Measurements from ENCODE around the gene KRT84.
"Not testable (repeated sequence)": the region's sequence is repeated elsewhere in the genome, so short reads cannot be mapped to it uniquely, and the experiment has no call there.

Gene KRT84

DNA sequence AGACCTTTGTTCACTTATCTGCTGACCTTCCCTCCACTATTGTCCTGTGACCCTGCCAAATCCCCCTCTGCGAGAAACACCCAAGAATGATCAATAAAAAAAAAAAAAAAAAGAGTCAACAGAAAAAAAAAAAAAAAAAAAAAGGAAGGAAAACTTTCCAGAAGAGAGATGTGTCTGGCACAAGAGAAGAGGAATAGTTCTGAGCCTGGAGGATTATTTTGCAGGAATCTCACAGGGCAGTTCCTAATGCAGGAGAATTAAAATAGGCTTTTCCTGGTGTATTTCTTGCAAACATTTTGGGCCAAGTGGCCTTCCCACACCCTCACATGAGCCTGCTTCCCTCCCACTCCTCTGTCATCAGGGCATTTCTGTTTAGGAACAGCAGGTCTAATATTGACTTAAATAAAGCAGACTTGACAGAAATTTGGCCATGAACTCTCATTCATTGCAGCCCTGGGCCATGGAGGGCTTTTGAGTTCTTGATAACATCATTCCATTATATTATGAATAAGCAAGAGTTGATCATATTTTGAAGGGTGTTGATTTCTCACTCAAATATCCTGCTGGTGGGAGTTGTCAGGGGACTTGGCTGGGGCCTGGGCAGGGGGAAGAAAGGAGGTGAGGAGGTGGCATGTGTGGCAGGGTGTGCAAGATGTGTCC is 25.3 kb upstream of the KRT84 start:
- not testable (repeated sequence) for DNase-seq

- no peak for DNase-seq
These were observed 22.5 kb upstream of the KRT84 start for GRCh38 chr12:52407918-52408317.

- no peak for DNase-seq
These were observed 20.5 kb upstream of the KRT84 start, which contains the start of gene KRT82 for GRCh38 chr12:52405922-52406385. TSS of gene KRT82 (minus strand) at chr12:52406335. CDS start at chr12:52406277, 58 bp downstream.

GRCh38 chr12:52404951-52405350 is 19.5 kb upstream of the KRT84 start:
- no peak for DNase-seq

GRCh38 chr12:52403561-52403960 is 18.1 kb upstream of the KRT84 start:
- no peak for DNase-seq

GRCh38 chr12:52402873-52403540 is 17.6 kb upstream of the KRT84 start:
- DNase-seq = no peak

GRCh38 chr12:52402377-52402776 is 16.9 kb upstream of the KRT84 start:
- no peak for DNase-seq

GRCh38 chr12:52401926-52402325 is 16.5 kb upstream of the KRT84 start:
- no peak for DNase-seq

- DNase-seq = no peak
These were observed 16.1 kb upstream of the KRT84 start for GRCh38 chr12:52401526-52401925.

- DNase-seq = no peak
These were observed 15.5 kb upstream of the KRT84 start for GRCh38 chr12:52400906-52401305.

DNA sequence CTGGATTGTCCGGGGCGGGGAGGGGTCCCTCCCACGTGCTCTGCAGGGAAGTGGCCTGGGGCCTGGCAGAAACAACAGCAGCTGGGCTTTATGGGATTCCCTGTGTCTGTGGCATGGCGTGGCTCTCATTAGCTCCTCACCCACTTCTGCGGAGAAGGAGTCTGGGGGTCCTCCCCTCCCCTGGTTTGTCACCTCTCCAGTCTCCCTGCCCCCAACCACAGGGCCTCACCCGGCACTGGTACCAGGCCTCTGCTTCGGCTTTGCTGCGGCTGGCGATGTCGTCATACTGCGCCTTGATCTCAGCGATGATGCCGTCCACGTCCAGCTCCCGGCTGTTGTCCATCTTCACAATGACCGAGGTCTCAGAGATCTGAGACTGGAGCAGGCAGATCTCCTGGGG is 14.3 kb upstream of the KRT84 start:
- DNase-seq = no peak

- no peak for DNase-seq
These were observed 12.7 kb upstream of the KRT84 start for GRCh38 chr12:52398176-52398575.

DNA sequence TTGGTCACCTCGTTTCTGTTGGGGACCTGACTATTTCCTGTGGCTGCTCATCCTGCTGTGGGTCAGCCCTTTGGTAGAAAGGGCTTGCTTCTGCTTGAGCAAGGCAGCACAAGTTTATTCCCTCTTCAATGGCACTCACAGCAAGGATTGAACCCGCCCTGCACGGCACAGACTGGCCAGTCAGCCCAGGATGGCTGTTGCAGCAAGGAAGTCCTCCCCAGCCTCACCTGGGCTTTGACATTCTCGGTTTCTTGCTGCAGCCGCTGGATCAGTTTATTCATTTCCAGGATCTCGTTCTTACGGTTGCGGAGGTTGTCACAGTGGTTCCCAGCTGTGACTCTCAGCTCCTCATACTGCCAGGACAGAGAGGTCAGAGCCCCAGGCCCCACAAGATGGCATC is 11.2 kb upstream of the KRT84 start:
- no peak for DNase-seq

DNA sequence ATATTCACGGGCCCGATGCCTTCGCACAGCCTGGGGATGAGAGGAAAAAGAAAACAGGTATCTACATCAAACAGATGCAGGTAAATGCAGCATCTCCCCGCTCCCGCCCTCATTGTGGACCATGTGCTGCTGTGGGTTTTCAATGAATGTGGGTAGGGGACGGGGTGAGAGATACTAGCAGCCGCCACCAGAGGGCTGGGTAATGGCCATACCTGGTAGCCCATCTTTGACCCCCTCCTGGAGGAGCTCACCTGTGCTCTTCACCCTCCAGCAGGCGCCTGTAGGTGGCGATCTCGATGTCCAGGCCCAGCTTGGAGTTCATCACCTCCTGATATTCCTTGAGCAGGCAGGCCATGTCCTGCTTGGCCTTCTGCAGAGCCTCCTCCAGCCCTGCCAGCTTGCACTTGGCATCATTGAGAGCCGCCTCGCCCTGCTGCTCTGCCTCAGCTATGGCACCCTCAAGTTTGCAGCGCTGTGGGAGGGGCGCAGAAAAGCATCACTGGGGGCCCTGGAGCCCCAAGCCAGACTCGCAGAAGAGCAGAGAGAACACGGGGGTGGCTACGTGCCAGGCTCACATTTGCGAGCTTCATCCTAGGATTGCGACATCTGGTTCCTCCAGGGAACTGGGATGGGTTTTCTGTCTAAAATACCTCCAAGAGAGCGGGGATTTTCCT is 10.4 kb upstream of the KRT84 start:
- peak; percentile 26 to 35 for DNase-seq

GRCh38 chr12:52394836-52395405 is 9.5 kb upstream of the KRT84 start:
- DNase-seq = no peak

DNA sequence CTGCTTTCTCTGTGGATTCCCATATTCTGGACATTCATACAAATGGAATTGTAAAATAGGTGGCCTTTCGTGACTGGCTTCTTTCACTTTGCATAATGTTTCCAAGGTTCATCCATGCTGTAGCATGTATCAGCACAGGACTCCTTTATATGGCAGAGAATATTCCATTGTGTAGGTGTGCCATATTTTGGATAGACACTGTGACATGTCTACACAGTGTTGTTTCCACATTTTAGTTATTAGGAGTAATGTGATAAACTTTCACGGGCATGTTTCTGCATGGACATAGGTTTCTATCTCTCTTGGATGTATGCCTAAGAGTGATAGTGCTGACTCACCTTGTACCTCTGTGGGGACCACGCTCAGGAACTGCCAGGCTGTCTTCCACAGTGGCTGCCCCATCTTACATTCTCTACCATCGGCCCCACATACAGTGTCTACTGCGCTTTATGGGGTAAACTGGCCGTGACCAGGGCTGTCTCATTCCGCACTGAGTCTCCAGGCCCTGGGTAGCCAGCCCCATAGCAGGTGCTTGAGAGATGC is 7.1 kb upstream of the KRT84 start:
- no peak for DNase-seq

DNA sequence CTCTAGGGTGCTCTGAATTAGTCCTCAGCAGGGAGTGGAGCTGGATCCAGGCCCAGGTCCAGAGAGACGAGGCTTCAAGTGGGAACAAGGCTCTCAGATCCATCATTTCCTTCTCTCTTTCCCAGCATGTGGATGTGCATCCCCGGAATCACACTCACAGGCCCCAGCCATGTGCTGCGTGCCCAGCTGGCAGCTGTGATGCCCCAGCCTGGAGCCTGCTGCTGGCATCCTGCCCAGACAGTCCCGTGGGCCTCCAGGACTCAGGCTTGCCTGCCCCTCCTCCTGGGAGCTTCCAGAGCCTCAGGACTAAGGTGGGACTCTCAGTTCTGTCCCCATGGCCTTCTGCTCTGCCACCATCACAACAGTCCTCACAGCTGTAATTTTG is 6.2 kb upstream of the KRT84 start:
- DNase-seq = no peak

DNA sequence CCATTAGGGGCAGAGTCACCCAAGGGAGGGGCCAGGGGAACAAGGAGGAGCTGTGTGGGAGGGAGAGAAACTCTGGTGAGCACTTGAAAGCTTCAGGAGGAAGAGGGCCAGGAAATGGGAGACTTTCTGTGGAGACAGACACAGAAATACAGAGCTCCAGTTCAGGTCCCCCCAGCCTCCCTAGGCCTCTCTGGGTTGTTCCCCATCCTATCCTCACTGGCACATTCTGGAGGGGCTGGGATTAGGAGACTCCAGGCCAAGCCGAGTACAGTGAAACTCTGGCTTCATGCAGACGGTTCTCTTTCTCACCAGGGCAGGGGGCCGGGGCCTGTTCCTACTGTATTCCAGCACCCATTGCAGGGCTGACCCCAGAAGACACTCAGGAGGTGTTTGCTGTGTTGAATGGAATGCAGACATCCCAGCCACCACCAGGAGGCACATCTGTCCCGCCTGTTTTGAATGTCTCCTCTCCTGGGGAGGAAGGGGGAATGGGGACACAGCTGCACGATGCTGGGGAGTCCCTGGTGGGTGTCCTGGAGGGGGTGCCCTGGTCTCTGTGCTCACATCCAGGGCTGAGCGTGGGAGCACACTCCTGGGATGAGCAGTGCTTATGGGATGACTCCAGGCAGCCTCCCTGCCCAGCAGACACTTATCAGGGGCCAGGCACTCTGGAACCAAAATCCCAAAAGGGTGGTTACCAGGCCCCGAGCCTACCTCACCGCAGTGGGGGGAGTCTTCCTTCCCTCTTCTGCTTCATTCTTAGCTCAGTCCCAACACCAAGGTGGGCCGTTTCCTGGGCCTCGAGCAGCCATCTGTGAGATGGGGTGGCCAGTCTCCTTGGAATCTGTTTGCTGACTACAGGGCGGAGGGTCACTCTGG is 5.5 kb upstream of the KRT84 start:
- DNase-seq = no peak

GRCh38 chr12:52389313-52390207 is 4.1 kb upstream of the KRT84 start:
- no peak for DNase-seq

- DNase-seq = no peak
These were observed 2.4 kb upstream of the KRT84 start for GRCh38 chr12:52387859-52388258.

DNA sequence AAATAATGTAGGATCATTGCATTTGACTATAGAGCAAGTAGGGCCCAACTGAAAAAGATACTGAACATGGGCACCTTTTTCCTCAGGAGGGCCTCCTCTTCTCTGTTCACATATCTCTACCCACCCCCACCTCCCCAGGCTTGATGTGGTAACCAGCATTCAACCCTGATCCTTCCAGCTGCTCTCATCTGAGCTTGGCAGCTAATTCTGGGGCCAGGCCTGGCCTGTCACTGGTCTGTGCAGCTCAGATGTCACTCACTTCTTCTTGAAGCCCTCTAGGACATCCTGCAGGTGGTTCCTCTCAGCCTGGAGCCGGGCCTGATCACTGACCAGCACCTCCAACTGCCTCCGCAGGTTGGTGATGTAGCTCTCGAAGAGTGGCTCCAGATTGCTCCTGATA is 2.1 kb downstream of the KRT84 start:
- DNase-seq = no peak

Measured in NCI-H1930 (cell line).